Occipital lobe (tissue), 2 donors: ENCODE results near the gene SGCE. TPM values are rescaled to one million over a fixed set of nuclear protein-coding genes. Genes with fewer than 3 reads are reported as not detected.
"Not testable (repeated sequence)": the region's sequence is repeated elsewhere in the genome, so short reads cannot be mapped to it uniquely, and the experiment has no call there.

Experiments used
- DNase-seq: peaks from one replicate; lab custom pipeline; 2025; lab: John Stamatoyannopoulos, UW
- total RNA-seq: library from RNA; depleted of rRNA; stranded (reverse); fragments of >200 nt; gene quantifications from one replicate; pipeline ENCODE4 v1.2.3, GENCODE V29; 2014

SGCE gene
- total RNA-seq = 92.8 TPM

DNA sequence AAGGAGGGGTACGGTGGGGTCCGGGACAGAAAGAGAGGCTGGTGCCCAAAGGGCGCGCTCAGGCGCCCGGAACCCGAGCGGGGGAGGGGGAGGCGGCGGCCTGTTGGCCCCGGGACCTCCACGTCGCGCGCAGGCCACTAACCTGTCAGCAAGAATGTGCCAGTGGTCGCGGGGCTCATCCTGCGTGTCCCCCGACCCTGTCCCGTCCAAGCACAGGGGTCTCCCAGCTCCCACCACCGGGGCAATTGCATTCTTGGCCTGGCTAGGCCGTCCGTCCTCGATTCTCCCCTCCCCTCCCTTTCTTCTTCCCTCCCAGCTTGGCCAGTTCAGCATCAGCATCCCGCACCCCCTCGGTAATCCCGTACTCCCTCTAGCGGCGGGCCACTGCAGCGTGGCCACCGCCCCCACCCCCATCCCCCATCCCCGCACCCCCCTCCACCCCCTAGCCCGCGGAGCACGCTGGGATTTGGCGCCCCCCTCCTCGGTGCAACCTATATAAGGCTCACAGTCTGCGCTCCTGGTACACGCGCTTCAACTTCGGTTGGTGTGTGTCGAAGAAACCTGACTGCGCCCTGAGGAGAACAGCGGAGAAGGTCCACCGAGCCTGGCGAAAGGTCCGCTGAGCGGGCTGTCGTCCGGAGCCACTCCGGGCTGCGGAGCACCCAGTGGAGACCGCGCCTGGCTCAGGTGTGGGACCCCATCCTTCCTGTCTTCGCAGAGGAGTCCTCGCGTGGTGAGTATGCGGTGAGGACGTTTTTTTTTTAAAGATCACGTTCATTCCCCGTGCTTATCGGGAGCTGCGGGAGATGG lies at the start of gene SGCE:
Gene SGCE (minus strand): TSS at position 286 of the 810 bp plus-strand sequence. CDS start 35 bp downstream, at position 251.
- DNase-seq = peak; percentile 70

DNA sequence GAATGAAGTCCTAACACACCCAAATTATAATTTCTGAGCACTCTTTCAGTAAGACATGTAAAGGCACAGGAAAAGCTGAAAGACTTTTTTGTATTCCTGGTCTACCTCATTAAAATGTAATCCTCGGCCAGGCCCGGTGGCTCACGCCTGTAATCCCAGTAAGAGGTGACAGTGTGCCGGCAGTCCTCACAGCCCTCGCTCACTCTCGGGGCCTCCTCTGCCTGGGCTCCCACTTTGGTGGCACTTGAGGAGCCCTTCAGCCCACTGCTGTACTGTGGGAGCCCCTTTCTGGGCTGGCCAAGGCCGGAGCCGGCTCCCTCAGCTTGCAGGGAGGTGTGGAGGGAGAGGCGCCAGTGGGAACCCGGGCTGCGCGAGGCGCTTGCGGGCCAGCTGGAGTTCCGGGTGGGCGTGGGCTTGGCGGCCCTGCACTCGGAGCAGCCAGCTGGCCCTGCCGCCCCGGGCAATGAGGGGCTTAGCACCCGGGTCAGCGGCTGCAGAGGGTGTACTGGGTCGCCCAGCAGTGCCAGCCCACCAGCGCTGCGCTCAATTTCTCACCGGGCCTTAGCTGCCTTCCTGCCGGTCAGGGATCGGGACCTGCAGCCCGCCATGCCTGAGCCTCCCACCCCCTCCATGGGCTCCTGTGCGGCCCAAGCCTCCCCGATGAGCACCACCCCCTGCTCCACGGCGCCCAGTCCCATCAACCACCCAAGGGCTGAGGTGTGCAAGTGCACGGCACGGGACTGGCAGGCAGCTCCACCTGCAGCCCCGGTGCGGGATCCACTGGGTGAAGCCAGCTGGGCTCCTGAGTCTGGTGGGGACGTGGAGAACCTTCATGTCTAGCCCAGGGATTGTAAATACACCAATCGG lies 49.5 kb upstream of the SGCE start:
- DNase-seq = not testable (repeated sequence)

DNA sequence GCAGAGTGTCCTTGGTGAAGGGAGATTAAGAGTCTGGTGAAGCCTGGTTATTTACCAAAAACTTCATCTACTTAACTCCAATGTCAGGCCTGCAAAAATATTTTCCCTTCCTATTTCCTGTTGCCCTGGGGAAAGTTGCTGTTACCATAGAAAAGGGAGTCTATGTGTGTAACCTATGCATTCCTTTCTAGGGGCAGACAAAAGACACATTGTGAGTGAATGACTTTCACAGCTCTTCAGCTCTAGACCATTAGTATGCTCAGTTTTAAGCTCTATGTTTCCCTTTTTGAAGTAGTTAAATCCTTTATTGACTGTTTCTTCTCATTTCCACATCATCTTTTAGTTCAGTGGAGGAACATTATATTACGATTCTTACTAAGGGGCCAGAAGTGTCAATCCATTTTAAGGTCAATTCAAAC lies 45.6 kb upstream of the SGCE start:
- DNase-seq = no peak

DNA sequence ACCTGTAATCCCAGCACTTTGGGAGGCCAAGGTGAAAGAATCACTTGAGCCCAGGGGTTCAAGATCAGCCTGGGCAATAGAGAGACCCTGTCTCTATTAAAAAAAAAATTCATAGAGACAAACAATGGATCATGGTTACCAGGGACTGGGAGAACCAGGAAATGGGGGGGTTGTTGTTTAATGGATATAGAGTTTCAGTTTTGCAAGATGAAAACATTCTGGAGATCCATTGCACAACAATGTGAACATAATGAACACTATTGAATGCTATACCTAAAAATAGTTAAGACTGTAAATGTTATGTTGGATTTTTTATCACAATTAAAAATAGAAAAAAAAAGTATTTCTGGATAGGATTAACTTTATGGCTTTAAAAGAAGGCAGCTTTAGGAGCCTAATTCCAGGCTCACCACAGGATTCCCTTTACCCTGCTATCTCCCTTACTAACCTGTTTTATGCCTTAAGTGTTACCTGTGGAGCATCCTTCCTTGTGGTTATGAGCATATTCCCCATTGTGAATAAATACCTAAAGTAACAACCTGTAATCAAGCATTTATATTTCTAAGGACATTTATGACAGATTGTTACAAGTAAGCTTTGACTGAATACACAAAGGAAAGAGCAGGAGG lies 45.1 kb upstream of the SGCE start:
- no peak for DNase-seq

DNA sequence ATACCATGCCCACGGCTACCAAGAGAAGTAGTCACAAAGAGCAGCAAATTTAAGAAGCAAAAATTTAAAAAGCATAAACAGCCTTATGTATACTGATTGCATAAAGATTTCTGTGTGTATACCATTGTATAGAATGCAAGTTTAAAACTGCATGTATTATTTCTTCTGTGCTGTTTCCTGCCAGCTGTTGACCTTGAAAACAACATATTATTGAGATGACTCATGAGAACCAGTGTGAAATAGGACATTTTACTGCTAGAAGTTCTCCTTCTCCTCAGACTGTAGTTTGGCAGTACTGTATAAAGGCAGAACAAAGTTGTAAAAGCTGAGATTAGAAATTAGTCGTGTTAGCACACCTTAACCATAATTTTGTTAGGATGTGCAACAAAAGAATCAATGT lies 42.3 kb upstream of the SGCE start:
- no peak for DNase-seq

- DNase-seq = no peak
Observed at GRCh38 chr7:94697035-94697974, 41.4 kb upstream of the SGCE start.

- no peak for DNase-seq
Observed at GRCh38 chr7:94687810-94688209, 31.9 kb upstream of the SGCE start.

DNA sequence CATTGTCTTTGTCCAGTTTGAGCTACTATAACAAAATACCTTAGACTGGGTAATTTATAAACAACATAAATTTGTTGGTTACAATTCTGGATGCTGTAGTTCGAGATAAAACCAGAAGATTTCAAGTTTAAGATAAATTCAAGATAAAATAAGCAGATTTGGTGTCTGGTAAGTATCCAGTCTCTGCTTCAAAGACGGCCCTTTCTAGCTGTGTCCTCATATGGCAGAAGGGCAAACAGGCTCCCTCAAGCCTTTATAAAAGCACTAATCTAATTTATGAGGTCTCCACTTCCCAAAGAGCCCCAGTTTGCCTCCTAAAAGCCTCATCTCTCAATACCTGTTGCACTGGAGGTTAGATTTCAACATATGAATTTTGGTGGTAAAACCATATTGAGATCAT lies 31.1 kb upstream of the SGCE start:
- DNase-seq = no peak

- DNase-seq = no peak
Observed at GRCh38 chr7:94683066-94683465, 27.1 kb upstream of the SGCE start.

GRCh38 chr7:94679358-94679757 lies 23.4 kb upstream of the SGCE start:
- no peak for DNase-seq

DNA sequence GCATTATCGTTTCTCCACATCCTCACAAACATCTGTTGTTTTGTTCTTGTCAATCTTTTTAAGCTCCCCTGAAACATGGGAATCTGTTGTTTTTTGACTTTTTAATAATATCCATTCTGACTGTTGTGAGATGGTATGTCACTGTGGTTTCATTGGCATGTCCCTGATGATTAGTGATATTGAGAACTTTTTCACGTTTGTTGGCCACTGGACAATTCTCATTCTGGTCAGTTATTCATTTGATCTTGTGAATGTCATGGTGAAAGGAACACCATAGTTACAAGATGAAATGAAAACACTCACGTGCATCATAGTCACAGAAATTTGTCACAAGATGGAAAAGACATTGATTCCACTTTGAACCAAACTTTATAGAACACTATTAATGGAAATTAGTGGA lies 20.5 kb upstream of the SGCE start:
- no peak for DNase-seq

DNA sequence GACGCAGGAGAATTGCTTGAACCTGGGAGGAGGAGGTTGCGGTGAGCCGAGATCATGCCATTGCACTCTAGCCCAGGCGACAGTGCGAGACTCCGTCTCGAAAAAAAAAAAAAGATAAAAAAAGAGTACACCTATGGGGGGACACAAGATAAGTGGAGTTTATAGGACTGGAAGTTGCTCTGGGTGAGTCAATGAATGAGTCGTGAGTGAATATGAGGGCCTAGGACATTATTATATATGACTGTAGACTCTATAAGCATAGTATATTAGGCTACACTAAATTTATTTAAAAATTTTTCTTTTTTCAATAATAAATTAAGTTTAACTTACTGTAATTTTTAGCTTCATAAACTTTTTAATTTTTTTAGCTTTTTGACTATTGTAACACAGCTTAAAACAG lies 19.4 kb upstream of the SGCE start:
- no peak for DNase-seq

- no peak for DNase-seq
Observed at GRCh38 chr7:94671444-94672235, 15.7 kb upstream of the SGCE start.

GRCh38 chr7:94669773-94670495 lies 14.0 kb upstream of the SGCE start:
- DNase-seq = no peak

GRCh38 chr7:94666879-94667587 lies 11.1 kb upstream of the SGCE start:
- no peak for DNase-seq

- DNase-seq = no peak
Observed at GRCh38 chr7:94665426-94665825, 9.5 kb upstream of the SGCE start.

GRCh38 chr7:94664023-94664422 lies 8.1 kb upstream of the SGCE start:
- no peak for DNase-seq

DNA sequence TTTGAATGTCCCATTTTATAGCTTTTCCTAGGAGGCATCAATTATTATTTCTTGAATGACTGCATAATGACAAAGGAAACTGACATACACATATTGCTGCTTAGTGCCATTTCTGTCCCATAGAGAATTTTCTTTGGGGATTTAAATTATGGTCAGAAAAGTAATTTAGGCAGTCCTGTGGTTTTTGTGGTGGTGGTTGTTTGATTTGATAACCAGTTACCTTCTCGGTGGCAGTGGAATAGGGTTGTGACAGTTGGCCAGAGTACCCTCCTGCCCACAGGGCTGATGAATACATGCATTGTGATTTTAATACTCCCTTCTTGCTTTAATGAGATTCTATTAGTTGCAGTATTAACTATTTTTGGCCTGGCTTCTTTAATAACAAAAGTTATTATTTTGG lies 6.6 kb upstream of the SGCE start:
- DNase-seq = no peak

DNA sequence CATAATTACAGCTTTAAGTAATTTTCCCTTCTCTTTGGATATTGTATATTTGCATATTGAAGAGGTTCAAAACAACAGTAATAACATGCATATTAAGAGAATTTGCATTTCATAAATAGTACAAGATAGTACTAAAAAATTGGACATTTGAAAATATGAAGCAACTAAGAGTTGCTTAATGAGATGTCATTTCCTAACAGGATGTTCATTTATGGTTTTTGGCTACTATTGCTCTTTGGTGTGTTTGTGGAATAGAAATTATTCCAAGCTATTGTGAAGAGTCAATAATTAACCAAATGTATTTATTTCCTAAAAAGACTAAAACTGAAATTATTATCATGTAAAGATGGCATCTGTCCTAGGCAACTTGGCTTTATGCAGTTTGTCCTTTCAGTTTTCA lies 4.1 kb upstream of the SGCE start:
- no peak for DNase-seq
